ENCODE results near the gene HBA2. TPM values are rescaled to one million over a fixed set of nuclear protein-coding genes. Genes with fewer than 3 reads are reported as not detected.

HBA2 gene
- total RNA-seq, 1 experiment from 2014 or later: not detected

DNA sequence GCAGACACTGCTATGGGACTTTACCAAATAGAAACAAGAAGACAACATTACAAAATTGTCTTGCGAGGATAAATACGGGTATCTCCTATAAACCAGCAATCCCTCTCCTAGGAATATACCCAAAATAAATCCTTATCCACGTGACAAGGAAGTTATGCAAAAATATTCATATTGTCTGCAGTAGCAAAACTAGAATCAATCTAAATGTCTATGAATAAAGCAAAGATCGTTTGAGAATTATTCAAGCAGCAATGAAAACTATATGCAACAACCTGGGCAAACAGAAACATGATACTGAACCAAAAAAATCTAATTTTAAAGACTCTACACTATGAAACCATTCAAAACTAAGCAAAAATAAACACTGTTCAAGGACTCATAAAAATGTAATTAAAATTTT is 47.3 kb downstream of the HBA2 start:
- no peak overlapping the region for H3K9ac ChIP-seq (ENCODE audit: extremely low read depth, insufficient read length, low read length)
- DNase-seq: no peak
- H2BK5ac ChIP-seq (ENCODE audit: insufficient read length, low read length): no peak overlapping the region
- H3K27ac Mint-ChIP-seq: no peak overlapping the region
- no peak overlapping the region for H2AFZ ChIP-seq (ENCODE audit: low read length)
- H2BK12ac ChIP-seq (ENCODE audit: insufficient read length, low read depth, low read length): no peak overlapping the region
- H2AK5ac ChIP-seq (ENCODE audit: insufficient read length, low read length): no peak overlapping the region
- H2BK120ac ChIP-seq (ENCODE audit: low read depth, low read length, poor library complexity, severe bottlenecking): no peak overlapping the region
- H4K8ac ChIP-seq (replicated peaks; ENCODE audit: insufficient read length, low read depth, low read length): no peak overlapping the region
- no peak overlapping the region for H3K23ac ChIP-seq (ENCODE audit: insufficient read length, low read depth, low read length)
- peaks cover 7% of the 10 kb centered on the region; the same call in 1 of the 2 replicates for H3K79me2 ChIP-seq (ENCODE audit: insufficient read depth, low read length)
- no peak overlapping the region for H3K27ac ChIP-seq (ENCODE audit: insufficient read length, low read depth, low read length)
- H3K79me1 ChIP-seq (ENCODE audit: insufficient read depth, low read depth, low read length, poor library complexity, severe bottlenecking): peaks cover 4% of the 10 kb centered on the region
- H3K18ac ChIP-seq (ENCODE audit: insufficient read length, low read depth, low read length): no peak overlapping the region
- peaks cover 29 to 89% (median 80%) of the 10 kb centered on the region in 3 experiments; a peak in 6 of 7 replicates for H3K36me3 Mint-ChIP-seq (ENCODE audit: insufficient read depth in 1 of 3, low read depth in 3 of 3)
- H3K4me1 ChIP-seq (ENCODE audit: insufficient read depth, low read length): no peaks in the 10 kb centered on the region
- H3K27me3 Mint-ChIP-seq (ENCODE audit: low read depth): no peaks in the 10 kb centered on the region
- H3T11ph ChIP-seq (ENCODE audit: low read length): no peak overlapping the region
- no peak overlapping the region for H4K5ac ChIP-seq (ENCODE audit: insufficient read length, low read depth, low read length)
- H3K4me3 Mint-ChIP-seq: no peak overlapping the region
- TF ChIP-seq, protein P1, sequence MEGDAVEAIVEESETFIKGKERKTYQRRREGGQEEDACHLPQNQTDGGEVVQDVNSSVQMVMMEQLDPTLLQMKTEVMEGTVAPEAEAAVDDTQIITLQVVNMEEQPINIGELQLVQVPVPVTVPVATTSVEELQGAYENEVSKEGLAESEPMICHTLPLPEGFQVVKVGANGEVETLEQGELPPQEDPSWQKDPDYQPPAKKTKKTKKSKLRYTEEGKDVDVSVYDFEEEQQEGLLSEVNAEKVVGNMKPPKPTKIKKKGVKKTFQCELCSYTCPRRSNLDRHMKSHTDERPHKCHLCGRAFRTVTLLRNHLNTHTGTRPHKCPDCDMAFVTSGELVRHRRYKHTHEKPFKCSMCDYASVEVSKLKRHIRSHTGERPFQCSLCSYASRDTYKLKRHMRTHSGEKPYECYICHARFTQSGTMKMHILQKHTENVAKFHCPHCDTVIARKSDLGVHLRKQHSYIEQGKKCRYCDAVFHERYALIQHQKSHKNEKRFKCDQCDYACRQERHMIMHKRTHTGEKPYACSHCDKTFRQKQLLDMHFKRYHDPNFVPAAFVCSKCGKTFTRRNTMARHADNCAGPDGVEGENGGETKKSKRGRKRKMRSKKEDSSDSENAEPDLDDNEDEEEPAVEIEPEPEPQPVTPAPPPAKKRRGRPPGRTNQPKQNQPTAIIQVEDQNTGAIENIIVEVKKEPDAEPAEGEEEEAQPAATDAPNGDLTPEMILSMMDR (conservative IDR thresholded peaks at IDR 0.05): no peak
- no peak overlapping the region for H3K56ac ChIP-seq (ENCODE audit: insufficient read length, low read depth, low read length)
- no peak overlapping the region for H4K91ac ChIP-seq (ENCODE audit: insufficient read length, low read depth, low read length)
- H2BK20ac ChIP-seq (ENCODE audit: low read depth, low read length, poor library complexity, severe bottlenecking): no peak overlapping the region
- H3K4me2 ChIP-seq (ENCODE audit: insufficient read depth, insufficient read length, low read length): no peak overlapping the region
- no CpG with 5 or more reads among the region's 4 CpGs for WGBS (ENCODE audit: extremely low coverage, insufficient read length, low lambda C conversion rate)
- H3K27me3 ChIP-seq (ENCODE audit: insufficient read depth, low read length): no peaks in the 10 kb centered on the region
- no peak overlapping the region for H3K14ac ChIP-seq (ENCODE audit: insufficient read depth, low read length)
- H3K23me2 ChIP-seq (ENCODE audit: insufficient read length, low read depth, low read length, poor library complexity, severe bottlenecking): no peaks in the 10 kb centered on the region
- no peak overlapping the region for H2BK15ac ChIP-seq (ENCODE audit: low read depth, low read length)
- H3K4me1 Mint-ChIP-seq: no peaks in the 10 kb centered on the region
- H3K9me3 Mint-ChIP-seq: no peaks in the 10 kb centered on the region
- H3K4ac ChIP-seq (ENCODE audit: low read depth, low read length): no peak overlapping the region
- H3K9me3 ChIP-seq (ENCODE audit: control insufficient read depth, low read depth, low read length): no peaks in the 10 kb centered on the region
- H4K20me1 ChIP-seq (ENCODE audit: control insufficient read depth, insufficient read depth, insufficient read length): peaks cover 3% of the 10 kb centered on the region

Other genes starting within 250 kb of the HBA2 start
- gene POLR3K, start 119.3 kb upstream of the HBA2 start, total RNA-seq (2021): 53.6 and 56.6 TPM in 2 replicates
- 75.3 and 78.5 TPM in 2 replicates for gene SNRNP25, start 119.0 kb upstream of the HBA2 start, total RNA-seq (2021)
- gene RHBDF1, start 100.2 kb upstream of the HBA2 start, total RNA-seq (2021): 34.6 and 35.7 TPM in 2 replicates
- gene MPG, start 94.7 kb upstream of the HBA2 start, total RNA-seq (2021): 39.1 and 41.7 TPM in 2 replicates
- 36.9 and 37.1 TPM in 2 replicates for gene NPRL3, start 34.2 kb upstream of the HBA2 start, total RNA-seq (2021)
- gene HBZ, start 20.2 kb upstream of the HBA2 start, total RNA-seq (2021): not detected in 2 replicates
- gene HBM, start 6.9 kb upstream of the HBA2 start, total RNA-seq (2021): not detected in 2 replicates
- gene HBA1, start 3.8 kb downstream of the HBA2 start, total RNA-seq (2021): 2.0 and 7.2 TPM in 2 replicates
- 3.5 and 4.4 TPM in 2 replicates for gene HBQ1, start 7.6 kb downstream of the HBA2 start, total RNA-seq (2021)
- gene LUC7L, start 56.6 kb downstream of the HBA2 start, total RNA-seq (2021): 128 and 137 TPM in 2 replicates
- 94.9 and 98.8 TPM in 2 replicates for gene FAM234A, start 61.9 kb downstream of the HBA2 start, total RNA-seq (2021)
- gene RGS11, start 103.1 kb downstream of the HBA2 start, total RNA-seq (2021): 2.9 and 3.4 TPM in 2 replicates
- gene ARHGDIG, start 107.7 kb downstream of the HBA2 start, total RNA-seq (2021): 4.2 and 5.9 TPM in 2 replicates
- 1.1 and 1.4 TPM in 2 replicates for gene PDIA2, start 110.3 kb downstream of the HBA2 start, total RNA-seq (2021)
- 50.9 and 52.5 TPM in 2 replicates for gene AXIN1, start 179.8 kb downstream of the HBA2 start, total RNA-seq (2021)
- 154 TPM in 2 replicates for gene MRPL28, start 197.7 kb downstream of the HBA2 start, total RNA-seq (2021)
- 111 and 114 TPM in 2 replicates for gene PGAP6, start 209.1 kb downstream of the HBA2 start, total RNA-seq (2021)
- gene NME4, start 224.3 kb downstream of the HBA2 start, total RNA-seq (2021): 319 and 320 TPM in 2 replicates
- gene DECR2, start 229.0 kb downstream of the HBA2 start, total RNA-seq (2021): 38.8 and 39.3 TPM in 2 replicates